GM04504 (cell line): Measurements from ENCODE around the gene DMRTA2.

ENCODE experiments used
- DNase-seq: peaks from one replicate; pipeline ENCODE4 v3.0.0-alpha.2; 2012; ENCODE audit warnings: low read depth

Gene DMRTA2

GRCh38 chr1:50422946-50423669 lies at the start of gene DMRTA2:
Gene DMRTA2 (minus strand): TSS chr1:50423443. CDS start chr1:50421536, 1,907 bp downstream.
- DNase-seq = no peak

- no peak for DNase-seq
Observed at GRCh38 chr1:50471967-50472366, 48.7 kb upstream of the DMRTA2 start.

- no peak for DNase-seq
Observed at GRCh38 chr1:50462964-50463363, 39.7 kb upstream of the DMRTA2 start.

GRCh38 chr1:50458507-50458906 lies 35.3 kb upstream of the DMRTA2 start:
- DNase-seq = peak; percentile 3

- DNase-seq = no peak
Observed at GRCh38 chr1:50454911-50455310, 31.7 kb upstream of the DMRTA2 start.

GRCh38 chr1:50453266-50453665 lies 30.0 kb upstream of the DMRTA2 start:
- no peak for DNase-seq

GRCh38 chr1:50452700-50453099 lies 29.5 kb upstream of the DMRTA2 start:
- DNase-seq = no peak

GRCh38 chr1:50450861-50451653 lies 27.8 kb upstream of the DMRTA2 start:
- DNase-seq = no peak

GRCh38 chr1:50447961-50448360 lies 24.7 kb upstream of the DMRTA2 start:
- peak; percentile 24 for DNase-seq

GRCh38 chr1:50441183-50441582 lies 17.9 kb upstream of the DMRTA2 start:
- no peak for DNase-seq

GRCh38 chr1:50438945-50439344 lies 15.7 kb upstream of the DMRTA2 start:
- no peak for DNase-seq

- DNase-seq = no peak
Observed at GRCh38 chr1:50436489-50436888, 13.2 kb upstream of the DMRTA2 start.

GRCh38 chr1:50430010-50430405 lies 6.8 kb upstream of the DMRTA2 start:
- DNase-seq = no peak

GRCh38 chr1:50427818-50428779 lies 4.9 kb upstream of the DMRTA2 start:
- DNase-seq = no peak

- DNase-seq = no peak
Observed at GRCh38 chr1:50427086-50427817, 4.0 kb upstream of the DMRTA2 start.

- no peak for DNase-seq
Observed at GRCh38 chr1:50426702-50427085, 3.5 kb upstream of the DMRTA2 start.

GRCh38 chr1:50426108-50426700 lies 3.0 kb upstream of the DMRTA2 start:
- DNase-seq = no peak

GRCh38 chr1:50425376-50426107 lies 2.3 kb upstream of the DMRTA2 start:
- no peak for DNase-seq

GRCh38 chr1:50424884-50425375 lies 1.7 kb upstream of the DMRTA2 start:
- no peak for DNase-seq
